HL-60 (cell line): Measurements from ENCODE around the gene HCK.

Experiments
- GABPA ChIP-seq: IDR thresholded peaks from 2 replicates; pipeline ENCODE4 v1.6.1; 2012; ENCODE audit warnings: low read depth
- POLR2AphosphoS5 ChIP-seq: IDR thresholded peaks from 2 replicates; pipeline ENCODE4 v1.6.1; 2012; ENCODE audit warnings: low read depth
- TF ChIP-seq, protein P1 (sequence below): IDR thresholded peaks from one replicate; pipeline ENCODE4 v1.5.1; 2011; ENCODE audit warnings: low read length, control low read depth, inconsistent platforms; ENCODE audit not compliant: insufficient read depth

DNA sequence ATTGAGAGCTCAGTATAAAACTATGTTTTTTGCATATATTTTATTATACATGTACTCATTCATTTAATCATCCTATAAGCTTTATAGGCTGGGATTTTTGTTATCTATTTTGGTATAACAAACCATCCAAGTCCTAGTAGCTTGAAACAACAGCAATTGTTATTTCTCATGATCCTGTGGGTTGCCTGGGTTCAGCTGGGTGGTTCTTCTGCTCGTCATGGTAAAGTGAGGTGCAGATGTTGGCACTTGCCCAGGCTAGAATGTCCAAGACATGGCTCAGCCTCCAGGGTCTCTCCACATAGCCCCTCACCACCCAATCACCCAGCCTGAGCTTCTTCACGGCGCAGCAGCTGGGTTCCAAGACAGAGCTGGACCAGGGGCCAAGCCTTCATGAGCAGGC is 36.7 kb downstream of the HCK start:
- TF ChIP-seq POLR2AphosphoS5 = no peak
- TF ChIP-seq, protein P1, sequence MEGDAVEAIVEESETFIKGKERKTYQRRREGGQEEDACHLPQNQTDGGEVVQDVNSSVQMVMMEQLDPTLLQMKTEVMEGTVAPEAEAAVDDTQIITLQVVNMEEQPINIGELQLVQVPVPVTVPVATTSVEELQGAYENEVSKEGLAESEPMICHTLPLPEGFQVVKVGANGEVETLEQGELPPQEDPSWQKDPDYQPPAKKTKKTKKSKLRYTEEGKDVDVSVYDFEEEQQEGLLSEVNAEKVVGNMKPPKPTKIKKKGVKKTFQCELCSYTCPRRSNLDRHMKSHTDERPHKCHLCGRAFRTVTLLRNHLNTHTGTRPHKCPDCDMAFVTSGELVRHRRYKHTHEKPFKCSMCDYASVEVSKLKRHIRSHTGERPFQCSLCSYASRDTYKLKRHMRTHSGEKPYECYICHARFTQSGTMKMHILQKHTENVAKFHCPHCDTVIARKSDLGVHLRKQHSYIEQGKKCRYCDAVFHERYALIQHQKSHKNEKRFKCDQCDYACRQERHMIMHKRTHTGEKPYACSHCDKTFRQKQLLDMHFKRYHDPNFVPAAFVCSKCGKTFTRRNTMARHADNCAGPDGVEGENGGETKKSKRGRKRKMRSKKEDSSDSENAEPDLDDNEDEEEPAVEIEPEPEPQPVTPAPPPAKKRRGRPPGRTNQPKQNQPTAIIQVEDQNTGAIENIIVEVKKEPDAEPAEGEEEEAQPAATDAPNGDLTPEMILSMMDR = no peak
- TF ChIP-seq GABPA = no peak
